Endothelial cell of umbilical vein (primary cell): ENCODE results near the gene SCARF1. TPM values are rescaled to one million over a fixed set of nuclear protein-coding genes. Genes with fewer than 3 reads are reported as not detected.

ENCODE experiments used
- BruUV-seq: library from RNA; stranded (reverse); fragments of 400-500 nt; replicated peaks from 2 replicates; lab custom pipeline; 2021; lab: Mats Ljungman, UMichigan
- CTCF ChIA-PET: fragments of 300-600, 350-600 bp; sonication (Branson Sonifier 250); formaldehyde crosslinking; loops from one replicate; lab custom pipeline; 2021; ENCODE audit warnings: antibody characterized with exemption, inconsistent platforms; lab: Charles Lee
- POLR2A ChIA-PET: fragments of 300-600, 350-600 bp; sonication (Branson Sonifier 250); formaldehyde crosslinking; loops from one replicate; lab custom pipeline; 2021; ENCODE audit warnings: antibody characterized with exemption, inconsistent platforms; lab: Charles Lee
- DNase-seq: peaks from one replicate; pipeline ENCODE4 v3.0.0-alpha.2; 2011; ENCODE audit warnings: low read depth, low spot score
- FAIRE-seq: peaks from 2 replicates; lab custom pipeline; 2011; peaks lifted over from hg19 to GRCh38; lab: Jason Lieb, UNC
- H2AFZ ChIP-seq: 2 replicates; pipeline ENCODE4 v1.6.0; 2012; ENCODE audit warnings: low read depth, low read length, control low read depth, inconsistent platforms
- H3K27ac ChIP-seq: 2 replicates; pipeline ENCODE4 v1.5.1; 2011; ENCODE audit warnings: low read depth, mild to moderate bottlenecking, control low read depth, low read length, moderate library complexity; ENCODE audit not compliant: insufficient read depth
- H3K27me3 ChIP-seq, 2 experiments: 2 replicates each; pipeline versions ENCODE4 v1.6.0 to v1.6.1; 2011; ENCODE audit warnings: low read length in 2 of 2, mixed read lengths in 1 of 2; ENCODE audit not compliant: control insufficient read depth in 2 of 2, insufficient read depth in 2 of 2
- H3K36me3 ChIP-seq, 2 experiments: 2 replicates in 1 of 2; 3 replicates in 1 of 2; pipeline ENCODE4 v1.5.1; 2011; ENCODE audit warnings: low read length in 2 of 2, mild to moderate bottlenecking in 1 of 2, moderate library complexity in 1 of 2; ENCODE audit not compliant: control insufficient read depth in 2 of 2, insufficient read depth in 2 of 2; ENCODE audit errors: extremely low read depth in 1 of 2
- H3K4me1 ChIP-seq: 3 replicates; pipeline ENCODE4 v1.5.1; 2011; ENCODE audit warnings: mild to moderate bottlenecking, low read length; ENCODE audit not compliant: control insufficient read depth, insufficient read depth; ENCODE audit errors: extremely low read depth
- H3K4me2 ChIP-seq: 2 replicates; pipeline ENCODE4 v1.6.1; 2011; ENCODE audit warnings: low read length, control low read depth, mixed read lengths; ENCODE audit not compliant: insufficient read depth
- H3K4me3 ChIP-seq, 3 experiments: fragments of 200-600 bp in 1 of 3; sonication (generic), shearing (Covaris generic) in 1 of 3; replicated peaks in 1 of 3; 2 replicates each; pipeline ENCODE4 v1.5.1; 2011 to 2016; ENCODE audit warnings: control low read depth in 3 of 3, low read length in 3 of 3, mild to moderate bottlenecking in 2 of 3, inconsistent platforms in 1 of 3, low read depth in 1 of 3, moderate library complexity in 1 of 3; ENCODE audit not compliant: insufficient read depth in 1 of 3
- H3K79me2 ChIP-seq: 2 replicates; pipeline ENCODE4 v1.6.0; 2012; ENCODE audit warnings: low read length, inconsistent platforms; ENCODE audit not compliant: control insufficient read depth, insufficient read depth
- H3K9ac ChIP-seq: replicated peaks from 2 replicates; pipeline ENCODE3; 2011; ENCODE audit warnings: low read length, control low read depth; ENCODE audit not compliant: insufficient read depth; ENCODE audit errors: extremely low read depth
- H3K9me1 ChIP-seq: replicated peaks from 3 replicates; pipeline ENCODE4 v1.6.0; 2011; ENCODE audit warnings: mild to moderate bottlenecking, low read length; ENCODE audit not compliant: control insufficient read depth, insufficient read depth; ENCODE audit errors: extremely low read depth
- H3K9me3 ChIP-seq: replicated peaks from 2 replicates; pipeline ENCODE4 v1.5.1; 2012; ENCODE audit warnings: low read length, inconsistent platforms; ENCODE audit not compliant: control insufficient read depth, insufficient read depth
- H4K20me1 ChIP-seq: replicated peaks from 2 replicates; pipeline ENCODE3; 2011; ENCODE audit warnings: mild to moderate bottlenecking, low read length; ENCODE audit not compliant: control insufficient read depth, insufficient read depth; ENCODE audit errors: extremely low read depth
- CTCF ChIP-seq, 2 donors: IDR thresholded peaks; 1 replicate in 1 of 2; 2 replicates in 1 of 2; pipeline ENCODE4 v1.5.1; 2011; ENCODE audit warnings: low read length in 2 of 2, mild to moderate bottlenecking in 2 of 2, moderate library complexity in 2 of 2, control low read depth in 1 of 2, inconsistent platforms in 1 of 2, low read depth in 1 of 2; ENCODE audit not compliant: insufficient read depth in 1 of 2; ENCODE audit errors: extremely low read depth in 1 of 2
- EZH2 ChIP-seq: IDR thresholded peaks from 2 replicates; pipeline ENCODE4 v1.6.1; 2012; ENCODE audit warnings: borderline replicate concordance, low read depth, mild to moderate bottlenecking, moderate library complexity, low read length, inconsistent platforms; ENCODE audit not compliant: severe bottlenecking
- FOS ChIP-seq: IDR thresholded peaks from 2 replicates; pipeline ENCODE4 v1.6.1; 2011; ENCODE audit warnings: mild to moderate bottlenecking, low read length, moderate library complexity, borderline replicate concordance; ENCODE audit not compliant: insufficient read depth
- GATA2 ChIP-seq: IDR thresholded peaks from 2 replicates; pipeline ENCODE4 v1.7.0; 2011; ENCODE audit warnings: low read depth, mild to moderate bottlenecking, moderate library complexity, mixed read lengths, low read length; ENCODE audit not compliant: insufficient read length, insufficient read depth
- JUN ChIP-seq: IDR thresholded peaks from 2 replicates; pipeline ENCODE4 v1.6.1; 2011; ENCODE audit warnings: borderline replicate concordance, low read depth; ENCODE audit not compliant: insufficient read length, insufficient read depth
- MAX ChIP-seq: IDR thresholded peaks from 2 replicates; pipeline ENCODE4 v1.6.1; 2011; ENCODE audit not compliant: insufficient read depth, insufficient read length
- MYC ChIP-seq: IDR thresholded peaks from one replicate; pipeline ENCODE4 v1.6.1; 2011; ENCODE audit warnings: mild to moderate bottlenecking, low read depth, low read length
- POLR2A ChIP-seq: IDR thresholded peaks from 2 replicates; pipeline ENCODE4 v1.6.1; 2012; ENCODE audit warnings: low read depth, mild to moderate bottlenecking, control low read depth, low read length
- POLR2AphosphoS5 ChIP-seq: IDR thresholded peaks from 2 replicates; pipeline ENCODE4 v1.6.1; 2012; ENCODE audit warnings: low read depth, mild to moderate bottlenecking, control low read depth, low read length, moderate library complexity; ENCODE audit not compliant: insufficient read depth
- dilution Hi-C: fragments of 300-500 bp; cut with MboI; formaldehyde crosslinking; loops from one replicate; pipeline ENCODE4 v1.15.0; 2019; ENCODE audit warnings: low sequenced_read_pairs; ENCODE audit not compliant: extremely low pct_ligation_motif_present
- intact Hi-C: fragments of 100-400 bp; cut with micrococcal nuclease; formaldehyde crosslinking; loops from one replicate; pipeline ENCODE4 v1.10.0; 2022
- polyA plus RNA-seq, 4 experiments: library from polyadenylated mRNA; depleted of rRNA in 3 of 4; stranded (reverse) in 3 of 4; unstranded in 1 of 4; fragments of >200 nt; gene quantifications; 2 replicates each; pipeline versions ENCODE4 v1.2.1 to v1.2.3, GENCODE V29; 2011 to 2012; ENCODE audit warnings: missing spikeins in 1 of 4
- total RNA-seq: library from RNA; stranded (reverse); gene quantifications from 2 replicates; pipeline ENCODE4 v1.2.3, GENCODE V29; 2021

The SCARF1 gene
- total and polyA plus RNA-seq, 2 donors (not counting 3 experiments of a cell fraction or from before 2014, with no cell fraction given) = 52.8 to 93.7 TPM

DNA sequence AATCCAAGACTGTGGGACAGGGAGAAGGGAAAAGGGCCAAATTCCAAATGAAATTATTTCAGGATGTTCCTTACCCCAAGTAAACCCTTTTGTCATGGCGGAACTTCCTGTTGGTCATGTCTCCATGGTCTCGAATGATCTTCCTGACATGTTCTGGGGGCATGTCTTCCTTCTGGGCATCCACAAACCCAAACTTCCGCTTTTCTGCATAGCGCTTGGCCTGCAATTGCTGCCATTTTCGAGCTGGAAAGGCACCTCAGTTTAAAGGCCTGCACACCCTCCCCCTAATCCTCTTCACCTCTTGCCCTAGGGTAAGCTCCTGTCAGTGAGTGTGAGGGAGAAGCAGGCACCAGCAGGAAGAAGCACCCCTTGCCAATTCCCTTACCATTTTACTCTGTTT is 37.9 kb upstream of the SCARF1 start:
- Histone ChIP-seq H4K20me1 (peaks cover 5% of the 10 kb centered on the region), H3K79me2 (peaks cover 39% of the 10 kb centered on the region), H3K27ac (no peak overlapping the region), H3K27me3 (no peaks in the 10 kb centered on the region), H2AFZ (no peak overlapping the region), H3K9me3 (no peaks in the 10 kb centered on the region), H3K4me1 (peaks cover 8% of the 10 kb centered on the region), H3K9ac (peak overlapping the region; percentile 81), H3K9me1 (no peaks in the 10 kb centered on the region), H3K36me3 (peaks cover 33 to 34% of the 10 kb centered on the region in 2 experiments), H3K4me3 (peak overlapping the region; percentile 71 to 95 (median 77)), H3K4me2 (peak overlapping the region; percentile 78)
- BruUV-seq = no TSS peak
- no peak for TF ChIP-seq FOS
- TF ChIP-seq MYC = no peak
- TF ChIP-seq JUN = no peak
- TF ChIP-seq POLR2AphosphoS5 = no peak
- no peak for TF ChIP-seq EZH2
- no peak for TF ChIP-seq MAX
- no peak for TF ChIP-seq GATA2
- TF ChIP-seq POLR2A = no peak
- TF ChIP-seq CTCF (IDR thresholded peaks at IDR 0.05; ENCODE audit: extremely low read depth in 1 of 2, insufficient read depth in 1 of 2, low read depth in 1 of 2, low read length in 2 of 2) = no peak
- intact Hi-C loops (no loop called here), dilution Hi-C loops (no loop called here)
- FAIRE-seq (no peak), DNase-seq (no peak)
- ChIA-PET CTCF (interaction anchor here (1.3 to 1.5 kb wide), 4 partner anchors 34 to 101 kb away, joined by 3 to 6 read pairs (median 4); no protein-coding TSS in a partner anchor), POLR2A (interaction anchor here (1.0 kb wide), 1 partner anchor 32 kb away, joined by 11 read pairs; no protein-coding TSS in a partner anchor)
